NCI-H446 treated with DMSO at 0.1 percent for 48 hours (cell line): ENCODE data around the gene ST3GAL2.
"Not testable (repeated sequence)": the region's sequence is repeated elsewhere in the genome, so short reads cannot be mapped to it uniquely, and the experiment has no call there.

Experiments used
- DNase-seq: peaks from one replicate; lab custom pipeline; 2025; lab: John Stamatoyannopoulos, UW

ST3GAL2 gene

GRCh38 chr16:70386289-70386986 lies 52.5 kb downstream of the ST3GAL2 start:
- not testable (repeated sequence) for DNase-seq

GRCh38 chr16:70383421-70383960 lies 55.4 kb downstream of the ST3GAL2 start:
- no peak for DNase-seq

- DNase-seq: no peak
Observed at GRCh38 chr16:70381604-70382342, 57.1 kb downstream of the ST3GAL2 start.

GRCh38 chr16:70380919-70381603 lies 57.8 kb downstream of the ST3GAL2 start:
- peak; percentile 94 for DNase-seq

GRCh38 chr16:70380248-70380918 lies 58.5 kb downstream of the ST3GAL2 start:
- DNase-seq: no peak

- DNase-seq: no peak
Observed at GRCh38 chr16:70378869-70379493, 59.9 kb downstream of the ST3GAL2 start.

- DNase-seq: no peak
Observed at GRCh38 chr16:70377782-70378181, 61.1 kb downstream of the ST3GAL2 start.

- DNase-seq: no peak
Observed at GRCh38 chr16:70375636-70376611, 63.0 kb downstream of the ST3GAL2 start.

- no peak for DNase-seq
Observed at GRCh38 chr16:70374213-70374612, 64.7 kb downstream of the ST3GAL2 start.

GRCh38 chr16:70372921-70373728 lies 65.8 kb downstream of the ST3GAL2 start:
- no peak for DNase-seq

- no peak for DNase-seq
Observed at GRCh38 chr16:70370924-70371323, 68.0 kb downstream of the ST3GAL2 start.

GRCh38 chr16:70370145-70370544 lies 68.8 kb downstream of the ST3GAL2 start:
- not testable (repeated sequence) for DNase-seq

GRCh38 chr16:70364399-70364798 lies 74.5 kb downstream of the ST3GAL2 start:
- no peak for DNase-seq

GRCh38 chr16:70359552-70359951 lies 79.3 kb downstream of the ST3GAL2 start:
- DNase-seq: no peak

GRCh38 chr16:70349783-70350182 lies 89.1 kb downstream of the ST3GAL2 start:
- DNase-seq: no peak

GRCh38 chr16:70348991-70349390 lies 89.9 kb downstream of the ST3GAL2 start:
- no peak for DNase-seq

GRCh38 chr16:70345840-70346239 lies 93.1 kb downstream of the ST3GAL2 start:
- no peak for DNase-seq

GRCh38 chr16:70342016-70342415 lies 96.9 kb downstream of the ST3GAL2 start:
- no peak for DNase-seq

- no peak for DNase-seq
Observed at GRCh38 chr16:70341600-70341999, 97.3 kb downstream of the ST3GAL2 start.

- DNase-seq: no peak
Observed at GRCh38 chr16:70337814-70338213, 101.1 kb downstream of the ST3GAL2 start.
